Measurements from ENCODE around the gene OXNAD1. TPM values are rescaled to one million over a fixed set of nuclear protein-coding genes. Genes with fewer than 3 reads are reported as not detected.

Gene OXNAD1
- total RNA-seq, 1 experiment from 2014 or later, result 16.3 TPM

DNA sequence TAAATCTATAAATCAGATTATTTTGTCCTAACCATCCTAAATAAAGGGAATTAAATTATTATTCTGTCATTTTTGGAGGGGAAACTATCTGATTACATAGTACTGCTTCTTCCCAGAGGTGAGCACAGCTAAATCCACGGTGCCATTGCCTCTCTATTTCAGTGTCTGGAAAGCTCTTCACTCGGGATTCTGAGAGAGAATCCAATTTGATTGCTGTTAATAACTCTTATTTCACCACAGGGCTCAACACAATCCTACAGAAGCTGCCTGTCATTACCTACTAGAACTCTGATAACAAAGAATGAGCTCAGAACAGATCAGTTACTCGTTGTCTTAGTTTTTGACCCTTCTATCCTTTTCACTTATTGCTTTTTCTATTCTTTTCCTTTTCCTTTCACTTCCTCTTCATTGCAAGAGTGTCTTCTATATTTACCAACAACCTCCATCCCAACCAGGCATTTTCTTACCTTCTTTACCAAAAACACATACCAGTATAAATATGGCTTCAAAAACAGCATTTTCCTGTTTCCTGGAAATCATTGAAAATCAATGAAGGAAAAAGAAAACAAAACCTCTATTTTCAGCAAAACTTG is 30.4 kb downstream of the OXNAD1 start:
- no peak for DNase-seq
- CTCF ChIA-PET, result interaction anchor here (0.5 kb wide), 1 partner anchor 13 kb away, joined by 3 read pairs; no protein-coding TSS in a partner anchor
- no peaks in the 10 kb centered on the region for H3K27me3 Mint-ChIP-seq (ENCODE audit: unreplicated experiment)
- H3K9me3 Mint-ChIP-seq (ENCODE audit: low read depth, unreplicated experiment), result peaks cover 4% of the 10 kb centered on the region
- TF ChIP-seq, protein P1, sequence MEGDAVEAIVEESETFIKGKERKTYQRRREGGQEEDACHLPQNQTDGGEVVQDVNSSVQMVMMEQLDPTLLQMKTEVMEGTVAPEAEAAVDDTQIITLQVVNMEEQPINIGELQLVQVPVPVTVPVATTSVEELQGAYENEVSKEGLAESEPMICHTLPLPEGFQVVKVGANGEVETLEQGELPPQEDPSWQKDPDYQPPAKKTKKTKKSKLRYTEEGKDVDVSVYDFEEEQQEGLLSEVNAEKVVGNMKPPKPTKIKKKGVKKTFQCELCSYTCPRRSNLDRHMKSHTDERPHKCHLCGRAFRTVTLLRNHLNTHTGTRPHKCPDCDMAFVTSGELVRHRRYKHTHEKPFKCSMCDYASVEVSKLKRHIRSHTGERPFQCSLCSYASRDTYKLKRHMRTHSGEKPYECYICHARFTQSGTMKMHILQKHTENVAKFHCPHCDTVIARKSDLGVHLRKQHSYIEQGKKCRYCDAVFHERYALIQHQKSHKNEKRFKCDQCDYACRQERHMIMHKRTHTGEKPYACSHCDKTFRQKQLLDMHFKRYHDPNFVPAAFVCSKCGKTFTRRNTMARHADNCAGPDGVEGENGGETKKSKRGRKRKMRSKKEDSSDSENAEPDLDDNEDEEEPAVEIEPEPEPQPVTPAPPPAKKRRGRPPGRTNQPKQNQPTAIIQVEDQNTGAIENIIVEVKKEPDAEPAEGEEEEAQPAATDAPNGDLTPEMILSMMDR (IDR thresholded peaks at IDR 0.05; ENCODE audit: unreplicated experiment), result no peak
- intact Hi-C loops (cut with micrococcal nuclease; ENCODE audit: unreplicated experiment), result no loop called here
- H3K27ac Mint-ChIP-seq (ENCODE audit: unreplicated experiment), result no peak overlapping the region
- H3K4me1 Mint-ChIP-seq (ENCODE audit: low read depth, unreplicated experiment), result no peaks in the 10 kb centered on the region
- no TSS peak for BruUV-seq (replicated peaks)
- no peak overlapping the region for H3K4me3 Mint-ChIP-seq (ENCODE audit: low read depth, unreplicated experiment)
- H3K36me3 Mint-ChIP-seq (ENCODE audit: insufficient read depth, unreplicated experiment), result peaks cover 8% of the 10 kb centered on the region

DNA sequence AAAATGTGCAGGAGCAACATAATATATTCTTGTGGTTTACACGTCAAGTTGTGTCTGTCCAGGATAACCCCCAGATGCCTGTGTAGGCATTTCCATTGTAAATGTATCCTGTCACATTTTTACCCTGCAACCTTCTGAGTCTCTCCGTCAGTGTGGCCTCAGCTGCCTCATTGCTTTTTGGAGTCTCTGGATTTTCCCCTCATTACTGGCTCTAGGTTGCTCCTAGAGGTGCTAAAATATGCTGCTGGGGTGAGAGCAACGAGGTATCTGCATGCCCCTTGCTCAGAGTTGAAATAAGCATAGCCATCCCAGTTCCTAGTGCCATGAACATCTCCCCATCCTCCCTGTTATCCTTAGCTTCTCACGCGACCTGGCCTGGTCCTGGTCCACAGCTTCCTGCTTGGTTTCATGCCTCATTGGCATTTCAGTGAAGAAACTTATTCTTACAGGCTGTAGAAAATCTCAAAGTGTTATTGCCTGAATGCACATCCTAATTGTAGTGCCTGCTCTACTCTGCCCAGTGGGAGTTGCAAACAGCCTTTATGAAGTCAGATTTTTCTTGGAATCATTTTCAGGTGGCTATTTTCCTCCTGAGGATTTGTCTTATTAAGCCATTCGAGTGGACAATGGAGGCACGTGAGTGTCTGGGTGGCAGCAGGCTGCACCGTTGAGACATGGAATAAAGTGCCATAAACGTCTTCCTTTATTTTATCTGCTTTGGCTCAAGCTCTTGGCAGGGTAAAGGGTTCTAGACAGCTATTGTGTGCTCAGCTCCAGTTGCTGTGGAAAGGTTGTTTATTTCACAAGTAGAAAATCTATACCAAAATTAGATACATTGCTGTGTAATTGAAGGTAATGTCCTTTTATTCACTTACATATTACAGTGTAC is 33.2 kb downstream of the OXNAD1 start:
- Mint-ChIP-seq H3K27ac (ENCODE audit: unreplicated experiment) (no peak overlapping the region), H3K36me3 (ENCODE audit: insufficient read depth, unreplicated experiment) (peaks cover 4% of the 10 kb centered on the region), H3K9me3 (ENCODE audit: low read depth, unreplicated experiment) (no peaks in the 10 kb centered on the region), H3K4me1 (ENCODE audit: low read depth, unreplicated experiment) (no peaks in the 10 kb centered on the region), H3K27me3 (ENCODE audit: unreplicated experiment) (no peaks in the 10 kb centered on the region), H3K4me3 (ENCODE audit: low read depth, unreplicated experiment) (no peak overlapping the region)
- TF ChIP-seq, protein P1 (IDR thresholded peaks at IDR 0.05; ENCODE audit: unreplicated experiment), result no peak
- no TSS peak for BruUV-seq (replicated peaks)
- no peak for DNase-seq
- CTCF ChIA-PET, result no interaction called here
- intact Hi-C loops (cut with micrococcal nuclease; ENCODE audit: unreplicated experiment), result no loop called here

DNA sequence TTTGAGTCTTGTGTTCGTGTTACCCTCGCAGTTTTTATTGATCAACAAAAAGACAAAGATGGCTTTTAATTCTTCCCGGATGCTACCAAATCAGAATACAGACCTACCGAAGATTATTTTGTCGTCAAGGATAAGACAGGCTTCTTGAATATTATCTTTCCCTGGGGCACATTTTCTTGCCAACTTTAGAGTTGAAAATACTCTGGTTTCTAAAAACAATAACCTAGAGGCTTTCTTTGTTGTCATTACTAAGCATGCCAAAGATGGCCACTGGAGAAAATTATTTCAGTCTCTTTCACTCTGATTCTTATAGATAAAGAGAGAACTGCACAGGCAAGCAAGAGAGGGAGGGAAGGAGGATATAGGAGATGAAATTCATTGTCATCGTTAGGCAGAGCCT is 33.9 kb downstream of the OXNAD1 start:
- Mint-ChIP-seq H3K4me1 (ENCODE audit: low read depth, unreplicated experiment) (no peaks in the 10 kb centered on the region), H3K4me3 (ENCODE audit: low read depth, unreplicated experiment) (no peak overlapping the region), H3K36me3 (ENCODE audit: insufficient read depth, unreplicated experiment) (peaks cover 4% of the 10 kb centered on the region), H3K27me3 (ENCODE audit: unreplicated experiment) (no peaks in the 10 kb centered on the region), H3K27ac (ENCODE audit: unreplicated experiment) (no peak overlapping the region), H3K9me3 (ENCODE audit: low read depth, unreplicated experiment) (no peaks in the 10 kb centered on the region)
- no TSS peak for BruUV-seq (replicated peaks)
- no peak for DNase-seq
- intact Hi-C loops (cut with micrococcal nuclease; ENCODE audit: unreplicated experiment), result no loop called here
- CTCF ChIA-PET, result no interaction called here
- TF ChIP-seq, protein P1 (IDR thresholded peaks at IDR 0.05; ENCODE audit: unreplicated experiment), result no peak

DNA sequence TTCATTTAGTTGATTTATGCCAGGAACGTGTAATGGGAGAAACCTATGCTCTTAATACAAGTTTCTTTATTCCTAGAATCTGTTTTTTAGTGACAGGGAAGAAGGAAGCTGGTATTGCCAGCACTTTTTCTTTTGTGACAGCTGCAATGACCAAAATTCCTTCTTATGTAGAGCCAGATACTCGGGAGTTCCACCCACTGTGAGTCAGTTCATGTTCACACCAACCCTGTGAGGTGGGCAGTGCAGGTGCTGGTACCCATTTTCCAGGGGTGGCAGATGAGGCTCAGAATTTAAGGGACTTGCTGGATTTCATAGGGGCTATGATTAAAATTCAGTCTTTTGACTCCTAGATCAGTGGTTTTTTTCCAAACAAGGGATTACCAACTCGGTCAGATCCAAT is 34.7 kb downstream of the OXNAD1 start:
- Mint-ChIP-seq H3K4me3 (ENCODE audit: low read depth, unreplicated experiment) (no peak overlapping the region), H3K27me3 (ENCODE audit: unreplicated experiment) (no peaks in the 10 kb centered on the region), H3K4me1 (ENCODE audit: low read depth, unreplicated experiment) (no peaks in the 10 kb centered on the region), H3K36me3 (ENCODE audit: insufficient read depth, unreplicated experiment) (peaks cover 4% of the 10 kb centered on the region), H3K9me3 (ENCODE audit: low read depth, unreplicated experiment) (no peaks in the 10 kb centered on the region), H3K27ac (ENCODE audit: unreplicated experiment) (no peak overlapping the region)
- DNase-seq, result no peak
- TF ChIP-seq, protein P1 (IDR thresholded peaks at IDR 0.05; ENCODE audit: unreplicated experiment), result no peak
- no TSS peak for BruUV-seq (replicated peaks)
- CTCF ChIA-PET, result no interaction called here
- intact Hi-C loops (cut with micrococcal nuclease; ENCODE audit: unreplicated experiment), result no loop called here

Measured in Calu3 (cell line).